ENCODE data around the gene HS3ST6.
A peak's percentile ranks its signal among the peaks of the same experiment; 100 is the strongest.
"Not testable (repeated sequence)": the region's sequence is repeated elsewhere in the genome, so short reads cannot be mapped to it uniquely, and the experiment has no call there.

Gene HS3ST6

GRCh38 chr16:1961651-1962067 is 43.4 kb upstream of the HS3ST6 start:
- DNase-seq (ENCODE audit: low spot score): no peak

GRCh38 chr16:1960665-1961630 is 42.7 kb upstream of the HS3ST6 start:
- DNase-seq (ENCODE audit: low spot score): no peak
- TF ChIP-seq CTCF (IDR thresholded peaks at IDR 0.05): no peak
- H3K4me3 ChIP-seq: peak overlapping the region; percentile 93
- H3K27ac ChIP-seq: peak overlapping the region in 1 of 2 donors; percentile 18

More at GRCh38 chr16:1961651-1962067, 43.4 kb upstream of the HS3ST6 start:
- Histone ChIP-seq H3K27ac (no peak overlapping the region), H3K4me3 (no peak overlapping the region)
- no peak for TF ChIP-seq CTCF (IDR thresholded peaks at IDR 0.05)

- peak within 1 kb of the TSS; percentile 93 for H3K4me3 ChIP-seq
- H3K27ac ChIP-seq: peak within 1 kb of the TSS; percentile 85 to 90
- peak; percentile 29 for TF ChIP-seq CTCF (IDR thresholded peaks at IDR 0.05)
- peak; percentile 91 for DNase-seq (ENCODE audit: low spot score)
These were observed 41.2 kb upstream of the HS3ST6 start, which contains the start of gene NDUFB10 for GRCh38 chr16:1959269-1960039. TSS of gene NDUFB10 (plus strand) at chr16:1959538. CDS start at chr16:1959625, 87 bp downstream.

GRCh38 chr16:1958715-1959268 is 40.6 kb upstream of the HS3ST6 start:
- Histone ChIP-seq H3K4me3 (peak overlapping the region; percentile 93), H3K27ac (peak overlapping the region in 1 of 2 donors; percentile 90)
- no peak for TF ChIP-seq CTCF (IDR thresholded peaks at IDR 0.05)
- DNase-seq (ENCODE audit: low spot score): no peak

- not testable (repeated sequence) for H3K4me3 ChIP-seq; DNase-seq (ENCODE audit: low spot score); H3K27ac ChIP-seq
These were observed 39.9 kb upstream of the HS3ST6 start for GRCh38 chr16:1958143-1958491.

- H3K4me3 ChIP-seq; H3K27ac ChIP-seq; DNase-seq (ENCODE audit: low spot score): not testable (repeated sequence)
These were observed 39.4 kb upstream of the HS3ST6 start for GRCh38 chr16:1957434-1958142.

GRCh38 chr16:1953734-1954133 is 35.5 kb upstream of the HS3ST6 start:
- Histone ChIP-seq H3K4me3 (no peak overlapping the region), H3K27ac (no peak overlapping the region)
- no peak for DNase-seq (ENCODE audit: low spot score)
- no peak for TF ChIP-seq CTCF (IDR thresholded peaks at IDR 0.05)
